Measurements from ENCODE around the gene LRRC63.
A peak's percentile ranks its signal among the peaks of the same experiment; 100 is the strongest.
"Not testable (repeated sequence)": the region's sequence is repeated elsewhere in the genome, so short reads cannot be mapped to it uniquely, and the experiment has no call there.

Gene LRRC63

GRCh38 chr13:46211483-46212351 lies at the start of gene LRRC63:
Gene LRRC63, plus strand, starts transcription at chr13:46211928. Its CDS starts 1,107 bp downstream, at chr13:46213035.
- DNase-seq (ENCODE audit: low read depth in 2 of 2): peak; percentile 68 to 73

- DNase-seq (ENCODE audit: low read depth in 2 of 2): not testable (repeated sequence)
These were observed 49.0 kb upstream of the LRRC63 start for GRCh38 chr13:46162741-46163140.

GRCh38 chr13:46164661-46165060 lies 47.1 kb upstream of the LRRC63 start:
- DNase-seq (ENCODE audit: low read depth in 2 of 2): no peak

GRCh38 chr13:46165485-46166223 lies 46.1 kb upstream of the LRRC63 start:
- DNase-seq (ENCODE audit: low read depth in 2 of 2): no peak

GRCh38 chr13:46166224-46166584 lies 45.5 kb upstream of the LRRC63 start:
- no peak for DNase-seq (ENCODE audit: low read depth in 2 of 2)

- DNase-seq (ENCODE audit: low read depth in 2 of 2): no peak
These were observed 44.6 kb upstream of the LRRC63 start for GRCh38 chr13:46166947-46167610.

- DNase-seq (ENCODE audit: low read depth in 2 of 2): no peak
These were observed 43.4 kb upstream of the LRRC63 start for GRCh38 chr13:46168341-46168740.

GRCh38 chr13:46168783-46169182 lies 42.9 kb upstream of the LRRC63 start:
- no peak for DNase-seq (ENCODE audit: low read depth in 2 of 2)

GRCh38 chr13:46169758-46170157 lies 42.0 kb upstream of the LRRC63 start:
- DNase-seq (ENCODE audit: low read depth in 2 of 2): no peak

- DNase-seq (ENCODE audit: low read depth in 2 of 2): no peak
These were observed 41.5 kb upstream of the LRRC63 start for GRCh38 chr13:46170268-46170667.

- no peak for DNase-seq (ENCODE audit: low read depth in 2 of 2)
These were observed 41.0 kb upstream of the LRRC63 start for GRCh38 chr13:46170687-46171086.

- DNase-seq (ENCODE audit: low read depth in 2 of 2): no peak
These were observed 40.5 kb upstream of the LRRC63 start for GRCh38 chr13:46171217-46171616.

GRCh38 chr13:46171739-46172138 lies 40.0 kb upstream of the LRRC63 start:
- no peak for DNase-seq (ENCODE audit: low read depth in 2 of 2)

- DNase-seq (ENCODE audit: low read depth in 2 of 2): no peak
These were observed 39.2 kb upstream of the LRRC63 start for GRCh38 chr13:46172531-46172991.

GRCh38 chr13:46173656-46174055 lies 38.1 kb upstream of the LRRC63 start:
- DNase-seq (ENCODE audit: low read depth in 2 of 2): no peak

- DNase-seq (ENCODE audit: low read depth in 2 of 2): no peak
These were observed 35.0 kb upstream of the LRRC63 start for GRCh38 chr13:46176756-46177155.

- no peak for DNase-seq (ENCODE audit: low read depth in 2 of 2)
These were observed 33.6 kb upstream of the LRRC63 start for GRCh38 chr13:46178143-46178542.

- no peak for DNase-seq (ENCODE audit: low read depth in 2 of 2)
These were observed 32.9 kb upstream of the LRRC63 start for GRCh38 chr13:46178821-46179220.

- DNase-seq (ENCODE audit: low read depth in 2 of 2): peak; percentile 64 to 73
These were observed 32.2 kb upstream of the LRRC63 start for GRCh38 chr13:46179491-46179908.

- no peak for DNase-seq (ENCODE audit: low read depth in 2 of 2)
These were observed 31.6 kb upstream of the LRRC63 start for GRCh38 chr13:46179969-46180763.

GRCh38 chr13:46181377-46181839 lies 30.3 kb upstream of the LRRC63 start:
- no peak for DNase-seq (ENCODE audit: low read depth in 2 of 2)

Measured in activated CD8-positive, alpha-beta memory T cell treated with anti-CD3 and anti-CD28 coated beads for 4 hours (primary cell).